Measurements from ENCODE around the gene NTNG1. TPM values are rescaled to one million over a fixed set of nuclear protein-coding genes. Genes with fewer than 3 reads are reported as not detected.

Gene NTNG1
- total RNA-seq, 4 donors from 2014 or later: 4.2 to 11.1 (median 5.6) TPM

- no peaks in the 10 kb centered on the region for H3K27me3 ChIP-seq
- no peak overlapping the region for H3K4me3 ChIP-seq
- no peaks in the 10 kb centered on the region for H3K36me3 ChIP-seq
- H3K4me1 ChIP-seq: no peaks in the 10 kb centered on the region
- H3K9me3 ChIP-seq: no peaks in the 10 kb centered on the region
- DNase-seq (ENCODE audit: low spot score in 2 of 2): no peak
- no peak overlapping the region for H3K27ac ChIP-seq
- no peak for TF ChIP-seq CTCF (IDR thresholded peaks at IDR 0.05)
- TF ChIP-seq POLR2AphosphoS5 (IDR thresholded peaks at IDR 0.05): no peak
- no peak for TF ChIP-seq POLR2A (IDR thresholded peaks at IDR 0.05)
- no peak for TF ChIP-seq EP300 (IDR thresholded peaks at IDR 0.05)
- 93% methylated on average over 3 of the region's 3 CpGs for WGBS
Measured at GRCh38 chr1:107515702-107516101, 374.9 kb downstream of the NTNG1 start.

GRCh38 chr1:107523061-107523460, 382.2 kb downstream of the NTNG1 start:
- H3K4me3 ChIP-seq: no peak overlapping the region
- TF ChIP-seq POLR2A (IDR thresholded peaks at IDR 0.05) (no peak), POLR2AphosphoS5 (IDR thresholded peaks at IDR 0.05) (no peak), CTCF (IDR thresholded peaks at IDR 0.05) (no peak), EP300 (IDR thresholded peaks at IDR 0.05) (no peak)

GRCh38 chr1:107523736-107524135, 382.9 kb downstream of the NTNG1 start:
- H3K4me3 ChIP-seq: no peak overlapping the region
- H3K9me3 ChIP-seq: no peaks in the 10 kb centered on the region
- H3K36me3 ChIP-seq: no peaks in the 10 kb centered on the region
- TF ChIP-seq POLR2A (IDR thresholded peaks at IDR 0.05): no peak
- no peak for TF ChIP-seq POLR2AphosphoS5 (IDR thresholded peaks at IDR 0.05)
- TF ChIP-seq EP300 (IDR thresholded peaks at IDR 0.05): no peak
- no peak for TF ChIP-seq CTCF (IDR thresholded peaks at IDR 0.05)
- no peak for DNase-seq (ENCODE audit: low spot score in 2 of 2)
- no peaks in the 10 kb centered on the region for H3K27me3 ChIP-seq
- H3K27ac ChIP-seq: no peak overlapping the region
- 31% methylated on average over 4 of the region's 4 CpGs for WGBS
- H3K4me1 ChIP-seq: peaks cover 2% of the 10 kb centered on the region

More at GRCh38 chr1:107523061-107523460, 382.2 kb downstream of the NTNG1 start:
- Histone ChIP-seq H3K4me1 (peaks cover 2% of the 10 kb centered on the region), H3K27me3 (no peaks in the 10 kb centered on the region), H3K27ac (no peak overlapping the region), H3K36me3 (no peaks in the 10 kb centered on the region), H3K9me3 (no peaks in the 10 kb centered on the region)
- WGBS: 65% methylated on average over 4 of the region's 4 CpGs
- DNase-seq (ENCODE audit: low spot score in 2 of 2): no peak

- H3K27me3 ChIP-seq: no peaks in the 10 kb centered on the region
- WGBS: 78% methylated on average over 2 of the region's 2 CpGs
- no peak for TF ChIP-seq POLR2AphosphoS5 (IDR thresholded peaks at IDR 0.05)
- TF ChIP-seq CTCF (IDR thresholded peaks at IDR 0.05): no peak
- no peak for TF ChIP-seq POLR2A (IDR thresholded peaks at IDR 0.05)
- TF ChIP-seq EP300 (IDR thresholded peaks at IDR 0.05): no peak
- no peak overlapping the region for H3K27ac ChIP-seq
- H3K9me3 ChIP-seq: no peaks in the 10 kb centered on the region
- no peak for DNase-seq (ENCODE audit: low spot score in 2 of 2)
- no peak overlapping the region for H3K4me3 ChIP-seq
- no peaks in the 10 kb centered on the region for H3K36me3 ChIP-seq
- H3K4me1 ChIP-seq: peaks cover 2% of the 10 kb centered on the region
Measured at GRCh38 chr1:107524301-107524700, 383.5 kb downstream of the NTNG1 start.

GRCh38 chr1:107525145-107525544, 384.3 kb downstream of the NTNG1 start:
- H3K27ac ChIP-seq: no peak overlapping the region
- no peak for DNase-seq (ENCODE audit: low spot score in 2 of 2)
- no peaks in the 10 kb centered on the region for H3K27me3 ChIP-seq
- 100% methylated on average over 1 of the region's 1 CpG for whole genome bisulfite sequencing
- no peaks in the 10 kb centered on the region for H3K36me3 ChIP-seq
- no peaks in the 10 kb centered on the region for H3K9me3 ChIP-seq
- no peak for TF ChIP-seq POLR2A (IDR thresholded peaks at IDR 0.05)
- no peak for TF ChIP-seq CTCF (IDR thresholded peaks at IDR 0.05)
- no peak for TF ChIP-seq POLR2AphosphoS5 (IDR thresholded peaks at IDR 0.05)
- no peak for TF ChIP-seq EP300 (IDR thresholded peaks at IDR 0.05)
- H3K4me3 ChIP-seq: no peak overlapping the region
- peaks cover 7% of the 10 kb centered on the region for H3K4me1 ChIP-seq

Data from suprapubic skin (tissue), 4 donors.